Fibroblast of lung (primary cell): Measurements from ENCODE around the gene METTL5.

Source experiments
- EZH2 ChIP-seq: IDR thresholded peaks from 2 replicates; pipeline ENCODE4 v1.5.1; 2012; ENCODE audit warnings: low read length, control low read depth, mild to moderate bottlenecking; ENCODE audit errors: missing control alignments
- TF ChIP-seq, protein P1 (sequence below), 2 donors: IDR thresholded peaks in 1 of 2; conservative IDR thresholded peaks in 1 of 2; 1 replicate in 1 of 2; 2 replicates in 1 of 2; pipeline ENCODE4 v1.5.1; 2011 to 2012; ENCODE audit warnings: low read length in 2 of 2, control low read depth in 1 of 2, inconsistent platforms in 1 of 2, low read depth in 1 of 2, mild to moderate bottlenecking in 1 of 2

DNA sequence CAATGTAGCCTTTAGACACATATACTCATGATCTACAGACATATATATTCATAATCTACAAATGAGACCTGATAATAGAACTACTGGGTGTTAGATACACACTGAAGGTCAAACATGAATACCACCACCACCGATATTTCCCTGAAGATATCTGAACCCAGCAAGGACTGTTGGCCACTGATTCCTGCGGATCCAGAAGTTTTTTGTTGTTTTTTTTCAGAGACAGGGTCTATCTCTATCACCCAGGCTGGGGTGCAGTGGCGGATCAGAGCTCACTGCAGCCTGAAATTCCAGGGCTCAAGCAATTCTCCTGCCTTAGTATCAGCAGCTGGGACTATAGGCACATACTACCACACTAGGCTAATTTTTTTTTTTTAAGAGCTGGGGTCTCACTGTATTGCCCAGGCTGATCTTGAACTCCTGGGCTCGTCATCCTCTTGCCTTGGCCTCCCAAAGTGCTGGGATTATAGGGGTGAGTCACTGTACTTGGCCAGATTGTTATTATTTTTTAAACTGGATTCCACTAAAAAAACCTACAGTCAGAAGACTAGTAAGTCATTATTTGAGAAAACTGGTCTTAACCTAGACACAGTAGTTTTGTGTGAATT, 1.8 kb downstream of the METTL5 start:
- TF ChIP-seq, protein P1, sequence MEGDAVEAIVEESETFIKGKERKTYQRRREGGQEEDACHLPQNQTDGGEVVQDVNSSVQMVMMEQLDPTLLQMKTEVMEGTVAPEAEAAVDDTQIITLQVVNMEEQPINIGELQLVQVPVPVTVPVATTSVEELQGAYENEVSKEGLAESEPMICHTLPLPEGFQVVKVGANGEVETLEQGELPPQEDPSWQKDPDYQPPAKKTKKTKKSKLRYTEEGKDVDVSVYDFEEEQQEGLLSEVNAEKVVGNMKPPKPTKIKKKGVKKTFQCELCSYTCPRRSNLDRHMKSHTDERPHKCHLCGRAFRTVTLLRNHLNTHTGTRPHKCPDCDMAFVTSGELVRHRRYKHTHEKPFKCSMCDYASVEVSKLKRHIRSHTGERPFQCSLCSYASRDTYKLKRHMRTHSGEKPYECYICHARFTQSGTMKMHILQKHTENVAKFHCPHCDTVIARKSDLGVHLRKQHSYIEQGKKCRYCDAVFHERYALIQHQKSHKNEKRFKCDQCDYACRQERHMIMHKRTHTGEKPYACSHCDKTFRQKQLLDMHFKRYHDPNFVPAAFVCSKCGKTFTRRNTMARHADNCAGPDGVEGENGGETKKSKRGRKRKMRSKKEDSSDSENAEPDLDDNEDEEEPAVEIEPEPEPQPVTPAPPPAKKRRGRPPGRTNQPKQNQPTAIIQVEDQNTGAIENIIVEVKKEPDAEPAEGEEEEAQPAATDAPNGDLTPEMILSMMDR (conservative IDR thresholded peaks at IDR 0.05 in 1 of 2, IDR thresholded peaks at IDR 0.05 in 1 of 2; ENCODE audit: low read depth in 1 of 2, low read length in 2 of 2): no peak
- TF ChIP-seq EZH2: no peak
